HEK293 (cell line): ENCODE data around the gene CFAP70.

Experiments used
- CTCF ChIA-PET: fragments of 350-600 bp; formaldehyde crosslinking; extraction: SDS; loops from one replicate; lab custom pipeline; 2021; ENCODE audit warnings: antibody characterized with exemption; lab: Yijun Ruan, JAX
- POLR2A ChIA-PET: fragments of 300-600 bp; formaldehyde crosslinking; extraction: SDS; loops from one replicate; lab custom pipeline; 2020; ENCODE audit warnings: antibody characterized with exemption, inconsistent platforms; lab: Yijun Ruan, JAX
- H3K27ac ChIP-seq: fragments of 200-500 bp; sonication (Bioruptor generic); 2 replicates; pipeline ENCODE4 v1.5.1; 2014; ENCODE audit warnings: low read depth, low read length, control low read depth, inconsistent platforms; ENCODE audit errors: extremely low read depth
- H3K36me3 ChIP-seq, 2 experiments: fragments of 200-500 bp in 1 of 2; sonication (Bioruptor generic) in 1 of 2; 1 replicate in 1 of 2; 2 replicates in 1 of 2; pipeline ENCODE4 v1.5.1; 2014 to 2017; ENCODE audit warnings: inconsistent platforms in 2 of 2, low read length in 2 of 2; ENCODE audit not compliant: control insufficient read depth in 2 of 2, insufficient read depth in 1 of 2
- H3K4me1 ChIP-seq: fragments of 200-500 bp; sonication (Bioruptor generic); 2 replicates; pipeline ENCODE4 v1.5.1; 2014; ENCODE audit warnings: mild to moderate bottlenecking, low read length, inconsistent platforms; ENCODE audit not compliant: control insufficient read depth, insufficient read depth
- H3K4me3 ChIP-seq: 2 replicates; pipeline ENCODE4 v1.5.1; 2011; ENCODE audit warnings: low read depth, mild to moderate bottlenecking, control low read depth, low read length, moderate library complexity
- H3K9me3 ChIP-seq: fragments of 200-500 bp; sonication (Bioruptor generic); 2 replicates; pipeline ENCODE4 v1.5.1; 2014; ENCODE audit warnings: low read depth, low read length, inconsistent platforms; ENCODE audit not compliant: control insufficient read depth, insufficient read depth
- SCRT2 ChIP-seq: fragments of 450-650 bp; formaldehyde crosslinking; IDR thresholded peaks from 2 replicates; pipeline ENCODE4 v1.5.1; 2016; ENCODE audit warnings: missing biosample characterization, missing genetic modification characterization
- ZBTB11 ChIP-seq: fragments of 450-650 bp; formaldehyde crosslinking; conservative IDR thresholded peaks from 2 replicates; pipeline ENCODE4 v1.5.1; 2016; ENCODE audit warnings: low read depth, missing biosample characterization, missing genetic modification characterization
- ZBTB17 ChIP-seq: fragments of 450-650 bp; formaldehyde crosslinking; IDR thresholded peaks from 2 replicates; pipeline ENCODE4 v1.5.1; 2016; ENCODE audit warnings: missing biosample characterization, missing genetic modification characterization
- ZBTB49 ChIP-seq: fragments of 450-650 bp; formaldehyde crosslinking; IDR thresholded peaks from 2 replicates; pipeline ENCODE4 v1.5.1; 2016; ENCODE audit warnings: missing biosample characterization, missing genetic modification characterization, low read depth
- ZBTB7A ChIP-seq: fragments of 450-650 bp; formaldehyde crosslinking; IDR thresholded peaks from 2 replicates; pipeline ENCODE4 v1.5.1; 2016; ENCODE audit warnings: low read depth, missing biosample characterization, missing genetic modification characterization
- ZIC2 ChIP-seq: fragments of 450-650 bp; formaldehyde crosslinking; IDR thresholded peaks from 2 replicates; pipeline ENCODE4 v1.5.1; 2016; ENCODE audit warnings: missing biosample characterization, missing genetic modification characterization
- ZNF112 ChIP-seq: fragments of 450-650 bp; formaldehyde crosslinking; IDR thresholded peaks from 2 replicates; pipeline ENCODE4 v1.5.0; 2017; ENCODE audit warnings: missing biosample characterization, missing genetic modification characterization
- ZNF133 ChIP-seq: fragments of 450-650 bp; formaldehyde crosslinking; IDR thresholded peaks from 2 replicates; pipeline ENCODE4 v1.5.1; 2016; ENCODE audit warnings: missing biosample characterization, missing genetic modification characterization
- ZNF148 ChIP-seq: fragments of 450-650 bp; formaldehyde crosslinking; IDR thresholded peaks from 2 replicates; pipeline ENCODE4 v1.5.0; 2017; ENCODE audit warnings: missing biosample characterization, missing genetic modification characterization, borderline replicate concordance
- ZNF184 ChIP-seq: fragments of 450-650 bp; IDR thresholded peaks from 2 replicates; pipeline ENCODE4 v1.5.1; 2018; ENCODE audit warnings: missing biosample characterization, mild to moderate bottlenecking, missing genetic modification characterization
- ZNF292 ChIP-seq: fragments of 450-650 bp; formaldehyde crosslinking; IDR thresholded peaks from 2 replicates; pipeline ENCODE4 v1.5.1; 2016; ENCODE audit warnings: low read depth, missing biosample characterization, missing genetic modification characterization, borderline replicate concordance
- ZNF398 ChIP-seq: fragments of 450-650 bp; formaldehyde crosslinking; IDR thresholded peaks from 2 replicates; pipeline ENCODE4 v1.5.1; 2017; ENCODE audit warnings: missing biosample characterization, missing genetic modification characterization
- ZNF473 ChIP-seq: fragments of 450-650 bp; formaldehyde crosslinking; IDR thresholded peaks from 2 replicates; pipeline ENCODE4 v1.5.1; 2017; ENCODE audit warnings: missing biosample characterization, missing genetic modification characterization
- ZNF529 ChIP-seq: fragments of 450-650 bp; formaldehyde crosslinking; IDR thresholded peaks from 2 replicates; pipeline ENCODE4 v1.5.1; 2017; ENCODE audit warnings: missing genetic modification characterization, missing biosample characterization; ENCODE audit not compliant: insufficient replicate concordance
- ZNF561 ChIP-seq: fragments of 450-650 bp; IDR thresholded peaks from 2 replicates; pipeline ENCODE4 v1.5.1; 2018; ENCODE audit warnings: missing biosample characterization, missing genetic modification characterization, borderline replicate concordance
- ZNF626 ChIP-seq: fragments of 450-650 bp; sonication (Bioruptor Pico); formaldehyde crosslinking; IDR thresholded peaks from 2 replicates; pipeline ENCODE4 v1.5.1; 2018; ENCODE audit warnings: missing biosample characterization, missing genetic modification characterization, inconsistent platforms
- ZNF76 ChIP-seq: fragments of 450-650 bp; formaldehyde crosslinking; IDR thresholded peaks from 2 replicates; pipeline ENCODE4; 2016; ENCODE audit warnings: low read depth, missing biosample characterization, missing genetic modification characterization, borderline replicate concordance
- ZSCAN5A ChIP-seq: fragments of 450-650 bp; formaldehyde crosslinking; IDR thresholded peaks from 2 replicates; pipeline ENCODE4 v1.5.1; 2016; ENCODE audit warnings: missing biosample characterization, missing genetic modification characterization
- TF ChIP-seq, protein P1 (sequence below): fragments of 450-650 bp; formaldehyde crosslinking; IDR thresholded peaks from 2 replicates; pipeline ENCODE4 v1.5.1; 2016; ENCODE audit warnings: missing biosample characterization, missing genetic modification characterization

CFAP70 gene

GRCh38 chr10:73252445-73253224, 106.0 kb downstream of the CFAP70 start, which contains the start of gene MRPS16 (continued):
- TF ChIP-seq ZSCAN5A (tag by site-specific recombination) (no peak), ZBTB7A (tag by site-specific recombination) (no peak), ZNF398 (tag by site-specific recombination) (no peak), ZNF561 (tag by site-specific recombination) (no peak), ZNF112 (tag by site-specific recombination) (no peak), ZNF76 (peak; percentile 99), ZBTB49 (tag by site-specific recombination) (no peak)
- TF ChIP-seq, protein P1, sequence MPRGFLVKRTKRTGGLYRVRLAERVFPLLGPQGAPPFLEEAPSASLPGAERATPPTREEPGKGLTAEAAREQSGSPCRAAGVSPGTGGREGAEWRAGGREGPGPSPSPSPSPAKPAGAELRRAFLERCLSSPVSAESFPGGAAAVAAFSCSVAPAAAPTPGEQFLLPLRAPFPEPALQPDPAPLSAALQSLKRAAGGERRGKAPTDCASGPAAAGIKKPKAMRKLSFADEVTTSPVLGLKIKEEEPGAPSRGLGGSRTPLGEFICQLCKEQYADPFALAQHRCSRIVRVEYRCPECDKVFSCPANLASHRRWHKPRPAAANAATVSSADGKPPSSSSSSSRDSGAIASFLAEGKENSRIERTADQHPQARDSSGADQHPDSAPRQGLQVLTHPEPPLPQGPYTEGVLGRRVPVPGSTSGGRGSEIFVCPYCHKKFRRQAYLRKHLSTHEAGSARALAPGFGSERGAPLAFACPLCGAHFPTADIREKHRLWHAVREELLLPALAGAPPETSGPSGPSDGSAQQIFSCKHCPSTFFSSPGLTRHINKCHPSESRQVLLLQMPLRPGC (tag by site-specific recombination), result peak; percentile 53; the same call in 1 of the 2 replicates

DNA sequence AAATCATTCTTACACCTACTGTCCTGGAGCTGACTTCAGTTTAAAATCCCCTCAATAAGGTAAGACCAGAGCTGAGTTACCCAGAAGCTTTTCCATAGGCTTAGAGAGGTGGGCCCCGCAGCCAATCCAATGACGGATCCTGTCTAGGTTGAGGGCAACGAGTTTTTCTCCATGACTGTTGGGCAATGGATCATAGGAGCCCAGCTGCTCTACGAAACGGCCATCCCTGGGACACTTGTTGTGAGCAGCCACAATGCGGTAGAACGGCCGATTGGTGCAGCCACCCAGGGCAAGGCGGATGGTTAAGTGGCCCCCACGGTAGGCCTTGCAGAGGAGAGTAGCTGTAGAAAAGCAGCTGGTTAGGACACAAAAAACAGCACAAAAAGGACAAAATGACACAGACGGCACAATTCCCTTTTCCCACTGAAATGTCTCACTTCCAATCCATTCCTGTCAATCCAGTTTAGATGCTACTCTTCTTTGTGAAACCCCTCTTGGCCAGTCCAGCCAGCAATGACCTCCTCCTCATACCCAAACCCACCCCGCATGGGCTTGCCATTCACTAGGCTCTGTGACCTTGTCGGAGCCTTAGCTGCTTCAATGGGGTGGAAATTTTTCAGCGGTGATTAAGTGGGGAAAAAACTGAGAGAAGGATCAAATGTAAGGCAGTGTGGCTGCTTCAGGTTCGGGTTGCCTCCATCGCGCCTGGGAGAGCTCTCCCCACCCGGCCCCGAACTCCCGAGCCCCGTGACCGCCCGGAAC, 106.8 kb downstream of the CFAP70 start:
- H3K9me3 ChIP-seq, result no peaks in the 10 kb centered on the region
- H3K4me3 ChIP-seq, result peak overlapping the region; percentile 64
- ChIA-PET CTCF (interaction anchor here (4.5 kb wide), 1 partner anchor 12 kb away, joined by 21 read pairs; no protein-coding TSS in a partner anchor), POLR2A (interaction anchor here (0.6 to 2.3 kb wide), 11 partner anchors 10 to 557 kb away, joined by 3 to 13 read pairs (median 4); partner anchors contain the start of genes CFAP70 and PPP3CB)
- peak overlapping the region; percentile 79 for H3K27ac ChIP-seq
- H3K36me3 ChIP-seq, result peaks cover 8 to 33% of the 10 kb centered on the region in 2 experiments; a peak in 2 of 3 replicates
- peaks cover 5% of the 10 kb centered on the region; the same call in 1 of the 2 replicates for H3K4me1 ChIP-seq
- TF ChIP-seq SCRT2 (tag by site-specific recombination) (peak; percentile 86), ZNF133 (tag by site-specific recombination) (no peak), ZNF529 (tag by site-specific recombination) (no peak), ZBTB17 (tag by site-specific recombination) (peak; percentile 71; the same call in 1 of the 2 replicates), ZNF473 (tag by site-specific recombination) (no peak), ZNF184 (tag by site-specific recombination) (no peak), ZIC2 (tag by site-specific recombination) (no peak), ZNF626 (no peak), ZNF292 (no peak), ZBTB11 (tag by site-specific recombination) (peak; percentile 91; the same call in 1 of the 2 replicates), ZNF148 (no peak)
